HepG2 (cell line): ENCODE measurements around the gene NRG3.

Experiments used
- CCAR2 ChIP-seq: fragments of 200-400 bp; formaldehyde crosslinking; optimal IDR thresholded peaks from 2 replicates; pipeline ENCODE3; 2018; ENCODE audit warnings: low read depth, mild to moderate bottlenecking, low read length, moderate library complexity
- CSRNP2 ChIP-seq: sonication (generic); formaldehyde crosslinking; conservative IDR thresholded peaks from 2 replicates; pipeline ENCODE4 v1.8.0; 2022; ENCODE audit warnings: low read depth, missing genetic modification reagents
- CTCF ChIP-seq: sonication (generic); formaldehyde crosslinking; IDR thresholded peaks from 2 replicates; pipeline ENCODE4 v1.5.0; 2020; ENCODE audit warnings: mild to moderate bottlenecking, missing genetic modification reagents, moderate library complexity
- ONECUT2 ChIP-seq: sonication (generic); formaldehyde crosslinking; IDR thresholded peaks from 2 replicates; pipeline ENCODE4 v1.4.0; 2020; ENCODE audit warnings: missing genetic modification reagents
- POLR2A ChIP-seq, 2 experiments: IDR thresholded peaks; 2 replicates each; pipeline ENCODE4 v1.6.1; 2011; ENCODE audit warnings: low read depth in 2 of 2, low read length in 2 of 2, mild to moderate bottlenecking in 1 of 2, moderate library complexity in 1 of 2; ENCODE audit not compliant: insufficient read depth in 1 of 2
- RBM39 ChIP-seq: fragments of 200-400 bp; formaldehyde crosslinking; IDR thresholded peaks from one replicate; pipeline ENCODE4 v1.6.1; 2018; ENCODE audit warnings: antibody characterized with exemption, mild to moderate bottlenecking, low read depth, low read length; ENCODE audit not compliant: poor library complexity, severe bottlenecking

GRCh38 chr10:82463614-82464013, 588.6 kb downstream of the NRG3 start:
- TF ChIP-seq CCAR2 (no peak), CTCF (CRISPR knock-in tag) (no peak), POLR2A (IDR thresholded peaks at IDR 0.05; ENCODE audit: insufficient read depth in 1 of 2, low read depth in 2 of 2, low read length in 2 of 2) (no peak), ONECUT2 (no peak), RBM39 (no peak), CSRNP2 (CRISPR knock-in tag) (no peak)
